Endothelial cell of umbilical vein (primary cell): ENCODE data around the gene IDUA. TPM values are rescaled to one million over a fixed set of nuclear protein-coding genes. Genes with fewer than 3 reads are reported as not detected.

Experiments
- BruUV-seq: library from RNA; stranded (reverse); fragments of 400-500 nt; replicated peaks from 2 replicates; lab custom pipeline; 2021; lab: Mats Ljungman, UMichigan
- CTCF ChIA-PET: fragments of 300-600, 350-600 bp; sonication (Branson Sonifier 250); formaldehyde crosslinking; loops from one replicate; lab custom pipeline; 2021; ENCODE audit warnings: antibody characterized with exemption, inconsistent platforms; lab: Charles Lee
- POLR2A ChIA-PET: fragments of 300-600, 350-600 bp; sonication (Branson Sonifier 250); formaldehyde crosslinking; loops from one replicate; lab custom pipeline; 2021; ENCODE audit warnings: antibody characterized with exemption, inconsistent platforms; lab: Charles Lee
- DNase-seq: peaks from one replicate; pipeline ENCODE4 v3.0.0-alpha.2; 2011; ENCODE audit warnings: low read depth, low spot score
- FAIRE-seq: peaks from 2 replicates; lab custom pipeline; 2011; peaks lifted over from hg19 to GRCh38; lab: Jason Lieb, UNC
- H2AFZ ChIP-seq: 2 replicates; pipeline ENCODE4 v1.6.0; 2012; ENCODE audit warnings: low read depth, low read length, control low read depth, inconsistent platforms
- H3K27ac ChIP-seq: 2 replicates; pipeline ENCODE4 v1.5.1; 2011; ENCODE audit warnings: low read depth, mild to moderate bottlenecking, control low read depth, low read length, moderate library complexity; ENCODE audit not compliant: insufficient read depth
- H3K27me3 ChIP-seq, 2 experiments: 2 replicates each; pipeline versions ENCODE4 v1.6.0 to v1.6.1; 2011; ENCODE audit warnings: low read length in 2 of 2, mixed read lengths in 1 of 2; ENCODE audit not compliant: control insufficient read depth in 2 of 2, insufficient read depth in 2 of 2
- H3K36me3 ChIP-seq, 2 experiments: 2 replicates in 1 of 2; 3 replicates in 1 of 2; pipeline ENCODE4 v1.5.1; 2011; ENCODE audit warnings: low read length in 2 of 2, mild to moderate bottlenecking in 1 of 2, moderate library complexity in 1 of 2; ENCODE audit not compliant: control insufficient read depth in 2 of 2, insufficient read depth in 2 of 2; ENCODE audit errors: extremely low read depth in 1 of 2
- H3K4me1 ChIP-seq: 3 replicates; pipeline ENCODE4 v1.5.1; 2011; ENCODE audit warnings: mild to moderate bottlenecking, low read length; ENCODE audit not compliant: control insufficient read depth, insufficient read depth; ENCODE audit errors: extremely low read depth
- H3K4me2 ChIP-seq: 2 replicates; pipeline ENCODE4 v1.6.1; 2011; ENCODE audit warnings: low read length, control low read depth, mixed read lengths; ENCODE audit not compliant: insufficient read depth
- H3K4me3 ChIP-seq, 3 experiments: fragments of 200-600 bp in 1 of 3; sonication (generic), shearing (Covaris generic) in 1 of 3; replicated peaks in 1 of 3; 2 replicates each; pipeline ENCODE4 v1.5.1; 2011 to 2016; ENCODE audit warnings: control low read depth in 3 of 3, low read length in 3 of 3, mild to moderate bottlenecking in 2 of 3, inconsistent platforms in 1 of 3, low read depth in 1 of 3, moderate library complexity in 1 of 3; ENCODE audit not compliant: insufficient read depth in 1 of 3
- H3K79me2 ChIP-seq: 2 replicates; pipeline ENCODE4 v1.6.0; 2012; ENCODE audit warnings: low read length, inconsistent platforms; ENCODE audit not compliant: control insufficient read depth, insufficient read depth
- H3K9ac ChIP-seq: replicated peaks from 2 replicates; pipeline ENCODE3; 2011; ENCODE audit warnings: low read length, control low read depth; ENCODE audit not compliant: insufficient read depth; ENCODE audit errors: extremely low read depth
- H3K9me1 ChIP-seq: replicated peaks from 3 replicates; pipeline ENCODE4 v1.6.0; 2011; ENCODE audit warnings: mild to moderate bottlenecking, low read length; ENCODE audit not compliant: control insufficient read depth, insufficient read depth; ENCODE audit errors: extremely low read depth
- H3K9me3 ChIP-seq: replicated peaks from 2 replicates; pipeline ENCODE4 v1.5.1; 2012; ENCODE audit warnings: low read length, inconsistent platforms; ENCODE audit not compliant: control insufficient read depth, insufficient read depth
- H4K20me1 ChIP-seq: replicated peaks from 2 replicates; pipeline ENCODE3; 2011; ENCODE audit warnings: mild to moderate bottlenecking, low read length; ENCODE audit not compliant: control insufficient read depth, insufficient read depth; ENCODE audit errors: extremely low read depth
- CTCF ChIP-seq, 2 donors: IDR thresholded peaks; 1 replicate in 1 of 2; 2 replicates in 1 of 2; pipeline ENCODE4 v1.5.1; 2011; ENCODE audit warnings: low read length in 2 of 2, mild to moderate bottlenecking in 2 of 2, moderate library complexity in 2 of 2, control low read depth in 1 of 2, inconsistent platforms in 1 of 2, low read depth in 1 of 2; ENCODE audit not compliant: insufficient read depth in 1 of 2; ENCODE audit errors: extremely low read depth in 1 of 2
- EZH2 ChIP-seq: IDR thresholded peaks from 2 replicates; pipeline ENCODE4 v1.6.1; 2012; ENCODE audit warnings: borderline replicate concordance, low read depth, mild to moderate bottlenecking, moderate library complexity, low read length, inconsistent platforms; ENCODE audit not compliant: severe bottlenecking
- FOS ChIP-seq: IDR thresholded peaks from 2 replicates; pipeline ENCODE4 v1.6.1; 2011; ENCODE audit warnings: mild to moderate bottlenecking, low read length, moderate library complexity, borderline replicate concordance; ENCODE audit not compliant: insufficient read depth
- GATA2 ChIP-seq: IDR thresholded peaks from 2 replicates; pipeline ENCODE4 v1.7.0; 2011; ENCODE audit warnings: low read depth, mild to moderate bottlenecking, moderate library complexity, mixed read lengths, low read length; ENCODE audit not compliant: insufficient read length, insufficient read depth
- JUN ChIP-seq: IDR thresholded peaks from 2 replicates; pipeline ENCODE4 v1.6.1; 2011; ENCODE audit warnings: borderline replicate concordance, low read depth; ENCODE audit not compliant: insufficient read length, insufficient read depth
- MAX ChIP-seq: IDR thresholded peaks from 2 replicates; pipeline ENCODE4 v1.6.1; 2011; ENCODE audit not compliant: insufficient read depth, insufficient read length
- MYC ChIP-seq: IDR thresholded peaks from one replicate; pipeline ENCODE4 v1.6.1; 2011; ENCODE audit warnings: mild to moderate bottlenecking, low read depth, low read length
- POLR2A ChIP-seq: IDR thresholded peaks from 2 replicates; pipeline ENCODE4 v1.6.1; 2012; ENCODE audit warnings: low read depth, mild to moderate bottlenecking, control low read depth, low read length
- POLR2AphosphoS5 ChIP-seq: IDR thresholded peaks from 2 replicates; pipeline ENCODE4 v1.6.1; 2012; ENCODE audit warnings: low read depth, mild to moderate bottlenecking, control low read depth, low read length, moderate library complexity; ENCODE audit not compliant: insufficient read depth
- dilution Hi-C: fragments of 300-500 bp; cut with MboI; formaldehyde crosslinking; loops from one replicate; pipeline ENCODE4 v1.15.0; 2019; ENCODE audit warnings: low sequenced_read_pairs; ENCODE audit not compliant: extremely low pct_ligation_motif_present
- intact Hi-C: fragments of 100-400 bp; cut with micrococcal nuclease; formaldehyde crosslinking; loops from one replicate; pipeline ENCODE4 v1.10.0; 2022
- polyA plus RNA-seq, 4 experiments: library from polyadenylated mRNA; depleted of rRNA in 3 of 4; stranded (reverse) in 3 of 4; unstranded in 1 of 4; fragments of >200 nt; gene quantifications; 2 replicates each; pipeline versions ENCODE4 v1.2.1 to v1.2.3, GENCODE V29; 2011 to 2012; ENCODE audit warnings: missing spikeins in 1 of 4
- total RNA-seq: library from RNA; stranded (reverse); gene quantifications from 2 replicates; pipeline ENCODE4 v1.2.3, GENCODE V29; 2021

Gene IDUA
- total and polyA plus RNA-seq, 2 donors (not counting 3 experiments of a cell fraction or from before 2014, with no cell fraction given), result 19.1 to 34.1 TPM

GRCh38 chr4:950136-951020 lies 36.5 kb upstream of the IDUA start:
- POLR2A ChIA-PET, result no interaction called here
- no peaks in the 10 kb centered on the region for H4K20me1 ChIP-seq
- TF ChIP-seq CTCF (IDR thresholded peaks at IDR 0.05; ENCODE audit: extremely low read depth in 1 of 2, insufficient read depth in 1 of 2, low read depth in 1 of 2, low read length in 2 of 2) (no peak), POLR2AphosphoS5 (no peak), EZH2 (no peak), MYC (no peak), POLR2A (no peak), JUN (no peak), FOS (no peak), GATA2 (no peak), MAX (no peak)
- no peaks in the 10 kb centered on the region for H3K4me1 ChIP-seq
- dilution Hi-C loops (no loop called here), intact Hi-C loops (no loop called here)
- no peak overlapping the region for H3K27ac ChIP-seq
- no peak overlapping the region for H2AFZ ChIP-seq
- no peaks in the 10 kb centered on the region for H3K79me2 ChIP-seq
- H3K4me2 ChIP-seq, result no peak overlapping the region
- FAIRE-seq (no peak), DNase-seq (no peak)
- no peaks in the 10 kb centered on the region for H3K27me3 ChIP-seq
- no peaks in the 10 kb centered on the region for H3K9me3 ChIP-seq
- BruUV-seq, result no TSS peak
- no peak overlapping the region for H3K4me3 ChIP-seq
- H3K36me3 ChIP-seq, result no peaks in the 10 kb centered on the region
- no peaks in the 10 kb centered on the region for H3K9me1 ChIP-seq
- H3K9ac ChIP-seq, result no peak overlapping the region
- CTCF ChIA-PET, result no interaction called here
